IMR-90 (cell line): Measurements from ENCODE around the gene SCNM1.

ENCODE experiments used
- BHLHE40 ChIP-seq: fragments of 150-350 bp; IDR thresholded peaks from 2 replicates; pipeline ENCODE4 v1.6.1; 2016; ENCODE audit warnings: mild to moderate bottlenecking, low read depth, low read length
- CEBPB ChIP-seq: IDR thresholded peaks from 2 replicates; pipeline ENCODE4 v1.6.1; 2012; ENCODE audit warnings: low read depth, low read length, improper control_type of control experiment
- CHD1 ChIP-seq: IDR thresholded peaks from 2 replicates; pipeline ENCODE4 v1.6.1; 2012; ENCODE audit warnings: low read depth, low read length, improper control_type of control experiment
- FOS ChIP-seq: fragments of 150-350 bp; IDR thresholded peaks from 2 replicates; pipeline ENCODE4 v1.6.1; 2016; ENCODE audit warnings: low read depth, low read length
- MAFK ChIP-seq: IDR thresholded peaks from 2 replicates; pipeline ENCODE4 v1.6.1; 2012; ENCODE audit warnings: low read depth, low read length, improper control_type of control experiment
- MAZ ChIP-seq: IDR thresholded peaks from 2 replicates; pipeline ENCODE4 v1.6.1; 2012; ENCODE audit warnings: low read depth, mild to moderate bottlenecking, low read length, improper control_type of control experiment, moderate library complexity, borderline replicate concordance
- POLR2A ChIP-seq: IDR thresholded peaks from 2 replicates; pipeline ENCODE4 v1.6.1; 2012; ENCODE audit warnings: mild to moderate bottlenecking, low read depth, low read length
- RAD21 ChIP-seq: IDR thresholded peaks from 2 replicates; pipeline ENCODE4 v1.6.1; 2012; ENCODE audit warnings: low read length, improper control_type of control experiment
- RFX5 ChIP-seq: IDR thresholded peaks from 2 replicates; pipeline ENCODE4 v1.8.0; 2012; ENCODE audit warnings: low read depth, mild to moderate bottlenecking, low read length, moderate library complexity
- SMC3 ChIP-seq: fragments of 150-350 bp; IDR thresholded peaks from 2 replicates; pipeline ENCODE4 v1.6.1; 2016; ENCODE audit warnings: low read depth, mild to moderate bottlenecking, antibody characterized with exemption, low read length, moderate library complexity
- TF ChIP-seq, protein P1 (sequence below): conservative IDR thresholded peaks from 2 replicates; pipeline ENCODE4 v1.5.1; 2012; ENCODE audit warnings: mild to moderate bottlenecking, low read depth, low read length, improper control_type of control experiment
- TF ChIP-seq, protein P2 (sequence below): fragments of 150-350 bp; IDR thresholded peaks from 2 replicates; pipeline ENCODE4 v1.6.1; 2017; ENCODE audit warnings: mild to moderate bottlenecking, antibody characterized with exemption, low read length, low read depth

DNA sequence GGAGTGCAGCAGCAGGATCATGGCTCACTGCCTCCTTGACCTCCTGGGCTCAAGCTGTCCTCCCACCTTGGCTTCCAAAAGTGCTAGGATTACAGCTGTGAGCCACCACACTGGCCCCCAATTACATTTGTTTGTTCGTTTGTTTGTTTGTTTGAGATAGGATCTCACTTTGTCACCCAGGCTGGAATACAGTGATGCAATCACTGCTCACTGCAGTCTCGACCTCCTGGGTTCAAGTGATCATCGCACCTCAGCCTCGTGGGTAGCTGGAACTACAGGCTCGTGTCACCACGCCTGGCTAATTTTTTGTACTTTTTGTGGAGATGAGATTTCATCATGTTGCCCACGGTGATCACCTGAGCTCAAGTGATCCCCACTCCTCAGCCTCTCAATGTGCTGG, 26.1 kb downstream of the SCNM1 start:
- TF ChIP-seq, protein P1, sequence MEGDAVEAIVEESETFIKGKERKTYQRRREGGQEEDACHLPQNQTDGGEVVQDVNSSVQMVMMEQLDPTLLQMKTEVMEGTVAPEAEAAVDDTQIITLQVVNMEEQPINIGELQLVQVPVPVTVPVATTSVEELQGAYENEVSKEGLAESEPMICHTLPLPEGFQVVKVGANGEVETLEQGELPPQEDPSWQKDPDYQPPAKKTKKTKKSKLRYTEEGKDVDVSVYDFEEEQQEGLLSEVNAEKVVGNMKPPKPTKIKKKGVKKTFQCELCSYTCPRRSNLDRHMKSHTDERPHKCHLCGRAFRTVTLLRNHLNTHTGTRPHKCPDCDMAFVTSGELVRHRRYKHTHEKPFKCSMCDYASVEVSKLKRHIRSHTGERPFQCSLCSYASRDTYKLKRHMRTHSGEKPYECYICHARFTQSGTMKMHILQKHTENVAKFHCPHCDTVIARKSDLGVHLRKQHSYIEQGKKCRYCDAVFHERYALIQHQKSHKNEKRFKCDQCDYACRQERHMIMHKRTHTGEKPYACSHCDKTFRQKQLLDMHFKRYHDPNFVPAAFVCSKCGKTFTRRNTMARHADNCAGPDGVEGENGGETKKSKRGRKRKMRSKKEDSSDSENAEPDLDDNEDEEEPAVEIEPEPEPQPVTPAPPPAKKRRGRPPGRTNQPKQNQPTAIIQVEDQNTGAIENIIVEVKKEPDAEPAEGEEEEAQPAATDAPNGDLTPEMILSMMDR, result no peak
- TF ChIP-seq CHD1 (no peak), BHLHE40 (no peak), POLR2A (no peak), RFX5 (no peak), RAD21 (no peak), SMC3 (no peak), MAFK (no peak), CEBPB (peak; percentile 32; the same call in 1 of the 2 replicates), FOS (no peak), MAZ (no peak)
- TF ChIP-seq, protein P2, sequence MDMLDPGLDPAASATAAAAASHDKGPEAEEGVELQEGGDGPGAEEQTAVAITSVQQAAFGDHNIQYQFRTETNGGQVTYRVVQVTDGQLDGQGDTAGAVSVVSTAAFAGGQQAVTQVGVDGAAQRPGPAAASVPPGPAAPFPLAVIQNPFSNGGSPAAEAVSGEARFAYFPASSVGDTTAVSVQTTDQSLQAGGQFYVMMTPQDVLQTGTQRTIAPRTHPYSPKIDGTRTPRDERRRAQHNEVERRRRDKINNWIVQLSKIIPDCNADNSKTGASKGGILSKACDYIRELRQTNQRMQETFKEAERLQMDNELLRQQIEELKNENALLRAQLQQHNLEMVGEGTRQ, result no peak
